ENCODE data around the gene CHCHD1.
"Not testable (repeated sequence)": the region's sequence is repeated elsewhere in the genome, so short reads cannot be mapped to it uniquely, and the experiment has no call there.

The CHCHD1 gene

DNA sequence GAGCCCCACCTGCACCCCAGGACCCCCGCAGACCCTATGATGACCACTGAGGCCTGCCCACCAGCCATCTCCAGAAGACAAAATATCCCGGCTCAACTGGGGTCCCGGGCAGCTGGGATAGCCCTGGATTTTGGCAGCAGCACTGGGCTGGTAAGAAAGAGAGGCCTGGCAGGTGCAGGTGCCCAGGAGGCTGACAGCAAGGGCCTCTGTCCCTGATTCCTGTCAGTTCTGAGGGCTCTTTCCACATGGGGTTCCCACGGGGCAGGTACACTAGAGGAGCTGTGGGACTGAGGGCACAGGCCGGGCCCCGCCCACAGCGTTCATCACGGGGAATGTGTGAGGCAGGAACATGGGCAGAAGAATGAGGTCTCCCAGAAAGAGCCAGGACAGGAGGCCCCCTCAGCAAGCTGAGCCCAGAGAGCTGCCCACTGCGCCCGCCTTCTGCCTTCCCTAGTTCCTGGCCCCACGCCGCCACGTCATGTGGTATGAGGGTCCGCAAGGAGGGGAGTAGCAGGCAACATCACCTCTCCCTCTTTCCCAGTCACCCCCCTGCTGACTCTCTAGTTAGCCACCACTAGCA lies 42.4 kb downstream of the CHCHD1 start:
- Histone ChIP-seq H3K36me3 (ENCODE audit: control insufficient read depth, insufficient read depth, low read length) (peaks cover 9% of the 10 kb centered on the region), H3K4me3 (replicated peaks; ENCODE audit: low read depth, low read length) (no peak overlapping the region), H3K27me3 (replicated peaks; ENCODE audit: control insufficient read depth, insufficient read depth, low read length) (no peaks in the 10 kb centered on the region)
- TF ChIP-seq, protein P1, sequence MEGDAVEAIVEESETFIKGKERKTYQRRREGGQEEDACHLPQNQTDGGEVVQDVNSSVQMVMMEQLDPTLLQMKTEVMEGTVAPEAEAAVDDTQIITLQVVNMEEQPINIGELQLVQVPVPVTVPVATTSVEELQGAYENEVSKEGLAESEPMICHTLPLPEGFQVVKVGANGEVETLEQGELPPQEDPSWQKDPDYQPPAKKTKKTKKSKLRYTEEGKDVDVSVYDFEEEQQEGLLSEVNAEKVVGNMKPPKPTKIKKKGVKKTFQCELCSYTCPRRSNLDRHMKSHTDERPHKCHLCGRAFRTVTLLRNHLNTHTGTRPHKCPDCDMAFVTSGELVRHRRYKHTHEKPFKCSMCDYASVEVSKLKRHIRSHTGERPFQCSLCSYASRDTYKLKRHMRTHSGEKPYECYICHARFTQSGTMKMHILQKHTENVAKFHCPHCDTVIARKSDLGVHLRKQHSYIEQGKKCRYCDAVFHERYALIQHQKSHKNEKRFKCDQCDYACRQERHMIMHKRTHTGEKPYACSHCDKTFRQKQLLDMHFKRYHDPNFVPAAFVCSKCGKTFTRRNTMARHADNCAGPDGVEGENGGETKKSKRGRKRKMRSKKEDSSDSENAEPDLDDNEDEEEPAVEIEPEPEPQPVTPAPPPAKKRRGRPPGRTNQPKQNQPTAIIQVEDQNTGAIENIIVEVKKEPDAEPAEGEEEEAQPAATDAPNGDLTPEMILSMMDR (IDR thresholded peaks at IDR 0.05; ENCODE audit: insufficient read depth, low read length, poor library complexity, severe bottlenecking) = no peak
- DNase-seq (ENCODE audit: extremely low read depth, insufficient read length) = no peak

DNA sequence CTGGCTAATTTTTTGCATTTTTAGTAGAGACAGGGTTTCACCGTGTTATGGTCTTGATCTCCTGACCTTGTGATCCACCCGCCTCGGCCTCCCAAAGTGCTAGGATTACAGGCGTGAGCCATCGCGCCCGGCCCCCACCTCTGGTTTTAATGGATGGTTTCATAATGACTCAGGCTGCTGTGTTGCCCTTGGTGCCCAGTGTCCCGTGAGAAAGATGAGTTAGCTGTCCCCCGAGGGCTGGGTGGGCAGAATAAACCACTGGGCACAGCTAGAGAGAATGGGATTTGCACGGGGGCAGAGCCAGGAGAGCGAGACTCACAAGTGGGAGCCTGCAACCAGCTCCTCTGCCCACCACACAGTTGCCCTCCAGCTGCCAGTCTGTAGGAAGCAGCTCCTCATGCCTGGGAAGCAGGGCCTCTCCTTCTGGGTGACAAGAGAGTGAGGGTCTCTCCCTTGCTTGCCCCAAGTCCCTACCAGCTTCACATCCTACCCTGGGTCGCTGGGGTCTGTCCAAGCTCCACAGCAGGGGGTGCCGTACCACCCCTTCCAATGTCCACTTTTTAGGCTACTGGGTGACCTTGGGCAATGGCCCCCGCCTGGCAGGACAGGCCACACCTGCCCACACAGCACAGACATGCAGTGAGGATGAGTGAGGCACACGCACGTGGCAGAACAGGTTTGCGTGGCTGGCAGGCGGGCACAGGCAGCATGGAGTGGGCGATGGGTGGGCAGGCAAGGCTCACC lies 45.7 kb downstream of the CHCHD1 start:
- no peak overlapping the region for H3K4me3 ChIP-seq (replicated peaks; ENCODE audit: low read depth, low read length)
- DNase-seq (ENCODE audit: extremely low read depth, insufficient read length) = no peak
- TF ChIP-seq, protein P1 (IDR thresholded peaks at IDR 0.05; ENCODE audit: insufficient read depth, low read length, poor library complexity, severe bottlenecking) = no peak
- peaks cover 5% of the 10 kb centered on the region for H3K36me3 ChIP-seq (ENCODE audit: control insufficient read depth, insufficient read depth, low read length)
- H3K27me3 ChIP-seq (replicated peaks; ENCODE audit: control insufficient read depth, insufficient read depth, low read length) = no peaks in the 10 kb centered on the region

DNA sequence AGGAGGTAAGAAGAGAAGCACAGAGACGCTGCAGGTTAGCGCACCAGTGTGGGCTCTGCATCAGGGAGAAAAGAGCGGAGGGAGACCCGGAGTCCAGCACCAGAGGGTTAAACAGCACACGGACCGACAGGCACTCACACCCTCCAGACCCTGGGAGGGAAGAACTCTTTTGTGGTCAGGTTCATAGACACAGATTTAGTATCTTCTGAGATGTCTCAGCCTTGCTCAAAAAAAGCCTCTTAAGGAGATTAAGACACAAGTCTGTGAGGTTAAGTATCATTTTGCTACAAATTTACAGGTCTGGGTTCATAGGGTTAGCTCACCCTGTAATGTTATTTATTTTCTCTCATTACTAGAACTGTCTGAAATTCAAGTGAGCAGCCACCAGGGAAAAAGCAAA lies 46.3 kb downstream of the CHCHD1 start:
- H3K4me3 ChIP-seq (replicated peaks; ENCODE audit: low read depth, low read length) = no peak overlapping the region
- H3K27me3 ChIP-seq (replicated peaks; ENCODE audit: control insufficient read depth, insufficient read depth, low read length) = no peaks in the 10 kb centered on the region
- DNase-seq (ENCODE audit: extremely low read depth, insufficient read length) = no peak
- peaks cover 5% of the 10 kb centered on the region for H3K36me3 ChIP-seq (ENCODE audit: control insufficient read depth, insufficient read depth, low read length)
- TF ChIP-seq, protein P1 (IDR thresholded peaks at IDR 0.05; ENCODE audit: insufficient read depth, low read length, poor library complexity, severe bottlenecking) = no peak

DNA sequence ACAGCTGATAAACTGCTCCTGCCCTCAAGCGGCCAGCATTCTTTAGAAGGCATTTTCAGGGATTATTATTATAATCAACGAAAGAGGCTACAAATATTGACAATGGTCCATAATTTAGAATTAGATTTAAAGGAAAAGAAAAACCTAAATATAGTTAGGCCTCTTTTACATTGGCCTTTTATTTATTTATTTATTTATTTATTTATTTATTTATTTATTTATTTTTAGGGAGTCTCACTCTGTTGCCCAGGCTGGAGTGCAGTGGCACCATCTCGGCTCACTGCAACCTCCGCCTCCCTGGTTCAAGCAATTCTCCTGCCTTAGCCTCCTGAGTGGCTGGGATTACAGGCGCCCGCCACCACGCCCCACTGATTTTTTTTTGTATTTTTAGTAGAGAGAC lies 47.2 kb downstream of the CHCHD1 start:
- not testable (repeated sequence) for H3K4me3 ChIP-seq (replicated peaks; ENCODE audit: low read depth, low read length); H3K36me3 ChIP-seq (ENCODE audit: control insufficient read depth, insufficient read depth, low read length); DNase-seq (ENCODE audit: extremely low read depth, insufficient read length); H3K27me3 ChIP-seq (replicated peaks; ENCODE audit: control insufficient read depth, insufficient read depth, low read length)

All from GM06990 (cell line).